GM18511 (cell line): ENCODE measurements around the gene CBR1.

ENCODE experiments used
- ATAC-seq: cut with Tn5 transposase; IDR thresholded peaks from one replicate; pipeline ENCODE4 v1.9.1; 2021; ENCODE audit warnings: mild to moderate bottlenecking, moderate library complexity; ENCODE audit not compliant: unreplicated experiment

Gene CBR1

DNA sequence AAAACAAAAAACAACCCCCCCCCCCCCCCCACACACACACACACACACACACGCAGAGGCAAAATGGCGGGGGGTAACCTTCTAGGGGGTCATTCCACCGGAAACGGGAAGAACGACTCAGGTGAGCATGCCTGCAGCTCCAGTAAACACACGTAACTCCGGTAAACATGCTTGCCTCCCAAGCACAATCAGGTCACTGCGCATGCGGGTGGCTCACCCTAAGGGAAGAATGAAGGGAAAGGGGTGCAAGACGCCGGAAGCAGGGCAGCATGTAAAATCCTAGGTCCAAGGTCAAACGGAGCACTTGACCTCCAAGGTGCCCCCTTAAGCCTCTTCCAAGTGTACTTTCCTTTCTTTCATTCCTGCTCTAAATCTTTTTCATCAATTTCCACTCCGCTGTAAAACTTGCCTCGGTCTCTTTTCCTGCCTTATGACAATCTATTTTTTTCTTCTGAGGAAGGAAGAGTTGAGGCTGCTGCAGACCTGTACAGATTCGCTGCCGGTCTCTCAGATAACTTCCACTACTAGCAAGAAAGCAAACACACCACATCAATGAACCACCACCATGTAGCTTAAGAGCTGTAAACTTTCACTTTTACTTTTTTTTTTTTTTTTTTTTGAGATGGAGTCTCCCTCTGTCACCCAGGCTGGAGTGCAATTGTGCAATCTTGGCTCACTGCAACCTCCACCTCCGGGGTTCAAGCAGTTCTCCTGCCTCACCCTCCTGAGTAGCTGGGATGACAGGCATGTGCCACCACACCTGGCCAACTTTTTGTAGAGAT lies 44.0 kb downstream of the CBR1 start:
- no peak for ATAC-seq

GRCh38 chr21:36115138-36115730 lies 45.4 kb downstream of the CBR1 start:
- no peak for ATAC-seq

- ATAC-seq, result no peak
Measured at GRCh38 chr21:36117286-36117741, 47.5 kb downstream of the CBR1 start.

GRCh38 chr21:36120304-36120888 lies 50.6 kb downstream of the CBR1 start:
- ATAC-seq, result no peak
